CD4-positive, alpha-beta T cell treated with Interleukin-10 for 1 hour (primary cell): ENCODE measurements around the gene SLC7A6.
"Not testable (repeated sequence)": the region's sequence is repeated elsewhere in the genome, so short reads cannot be mapped to it uniquely, and the experiment has no call there.

Source experiments
- DNase-seq: peaks from one replicate; pipeline ENCODE4 v3.0.0-alpha.2; 2020

SLC7A6 gene

DNA sequence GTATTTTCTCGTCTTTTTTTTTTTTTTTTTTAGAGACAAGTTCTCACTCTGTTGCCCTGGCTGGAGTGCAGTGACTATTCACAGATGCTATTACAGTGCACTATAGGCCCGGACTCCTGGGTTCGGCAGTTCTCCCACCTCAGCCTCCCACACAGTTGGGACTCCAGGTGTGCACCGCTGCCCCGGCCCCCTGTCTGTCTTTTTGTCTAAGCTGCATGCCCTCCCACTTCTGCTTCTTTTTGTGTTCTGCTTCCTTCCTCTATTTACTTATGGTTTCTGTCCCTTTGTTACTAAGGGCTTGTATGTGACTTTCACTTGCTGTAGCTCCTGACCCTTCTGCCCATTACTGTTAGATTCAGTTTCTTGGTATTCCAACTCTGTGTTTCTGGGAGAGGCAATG lies 20.5 kb downstream of the SLC7A6 start:
- no peak for DNase-seq

DNA sequence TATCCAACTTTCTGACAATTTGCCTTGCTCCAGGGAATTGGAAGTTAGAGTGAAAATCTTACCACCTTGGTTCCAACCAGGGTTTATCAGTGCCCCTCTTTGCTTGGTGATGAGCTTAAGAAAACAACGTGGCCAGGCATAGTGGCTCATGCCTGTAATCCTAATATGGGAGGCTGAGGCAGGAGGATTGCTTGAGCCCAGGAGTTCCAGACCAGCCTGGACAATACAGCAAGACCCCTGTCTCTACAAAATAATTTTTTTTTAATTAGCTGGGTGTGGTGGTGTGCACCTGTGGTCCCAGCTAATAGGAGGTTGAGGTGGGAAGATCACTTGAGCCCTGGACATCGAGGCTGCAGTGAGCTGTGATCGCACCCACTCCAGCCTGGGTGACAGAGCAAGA lies 21.4 kb downstream of the SLC7A6 start:
- DNase-seq: no peak

DNA sequence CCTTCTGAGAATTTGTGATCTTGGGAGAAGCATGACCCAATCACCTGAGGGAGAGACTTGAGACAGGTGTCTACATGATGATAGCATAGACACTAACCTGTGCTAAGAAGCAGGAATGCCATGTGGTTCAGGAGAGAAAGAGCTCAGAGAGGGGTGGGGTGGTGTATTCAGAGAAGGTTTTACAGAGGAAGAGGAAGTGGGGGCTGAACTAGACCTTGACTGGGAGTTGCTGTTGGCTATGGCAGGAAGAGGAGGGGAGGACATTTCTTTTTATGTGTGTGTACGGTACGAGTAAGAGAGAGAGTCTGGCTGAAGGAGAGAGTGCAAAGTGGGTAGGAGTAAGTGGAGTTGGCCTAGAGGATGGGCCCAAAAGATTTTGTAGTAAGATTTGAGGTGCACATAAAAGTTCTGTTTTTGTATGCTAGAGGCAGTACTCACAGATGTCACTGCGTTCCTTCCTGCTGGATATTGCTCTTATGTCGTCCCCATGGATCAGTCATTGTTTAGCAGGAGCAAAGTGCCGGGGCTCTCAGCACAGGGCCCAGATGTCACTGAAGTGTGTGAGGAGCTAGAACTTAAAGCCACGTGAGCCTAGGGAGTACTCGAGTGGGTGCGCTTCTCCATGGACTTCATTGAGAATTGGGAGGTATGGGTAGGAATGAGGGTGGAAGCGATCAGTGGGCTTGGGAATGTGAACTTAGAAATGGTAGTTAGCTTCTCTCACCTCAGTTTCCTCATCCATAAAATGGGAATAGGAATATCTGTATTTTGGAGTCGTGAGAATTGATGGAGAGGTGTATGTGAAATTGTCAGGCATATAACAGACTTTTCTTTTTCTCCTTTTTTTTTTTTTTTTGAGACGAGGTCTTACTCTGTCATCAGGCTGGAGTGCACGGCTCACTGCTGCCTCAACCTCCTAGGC lies 22.1 kb downstream of the SLC7A6 start:
- DNase-seq: peak; percentile 62

DNA sequence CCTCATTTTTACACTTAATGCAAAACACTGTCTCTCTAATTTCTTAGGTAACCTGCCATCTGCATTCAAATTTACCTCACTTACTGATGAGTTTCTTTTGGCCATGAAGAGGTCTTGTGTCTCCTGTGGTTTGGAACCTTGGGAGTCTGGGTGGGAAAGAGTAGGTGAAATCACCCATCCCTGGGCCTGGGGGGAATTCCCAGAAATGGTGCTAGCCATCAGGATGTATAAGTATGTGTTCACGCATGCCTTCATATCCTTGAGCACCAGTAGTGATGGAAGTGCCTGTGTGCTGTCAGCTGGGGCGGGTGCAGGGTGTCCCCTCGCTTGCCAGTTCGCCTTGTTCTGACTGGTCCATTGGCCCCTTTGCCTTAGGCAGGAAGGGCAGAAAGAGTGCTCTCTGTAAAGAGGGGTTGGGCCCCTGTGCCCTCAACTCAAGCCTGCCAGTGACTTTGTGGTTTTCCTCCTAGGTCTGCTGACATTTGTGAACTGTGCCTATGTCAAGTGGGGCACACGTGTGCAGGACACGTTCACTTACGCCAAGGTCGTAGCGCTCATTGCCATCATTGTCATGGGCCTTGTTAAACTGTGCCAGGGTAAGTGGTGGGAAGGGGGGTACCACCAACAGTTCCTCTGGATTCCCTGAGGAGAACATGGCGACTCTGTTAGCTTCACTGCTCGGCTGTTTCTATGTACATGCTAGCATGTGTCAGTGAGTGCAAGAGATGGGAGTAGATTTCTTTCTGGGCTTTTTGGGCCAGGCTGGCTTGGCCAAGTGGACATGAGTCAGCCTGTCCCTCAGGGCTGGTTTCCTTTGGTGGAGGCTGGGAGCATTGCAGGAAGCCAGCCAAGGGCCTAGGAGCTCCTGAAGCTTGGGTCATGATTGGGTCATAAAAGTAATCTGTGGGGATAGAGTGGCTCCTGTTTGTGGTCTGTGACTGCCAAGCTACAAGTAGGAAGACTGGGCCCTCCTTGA lies 23.2 kb downstream of the SLC7A6 start:
- peak; percentile 64 for DNase-seq

DNA sequence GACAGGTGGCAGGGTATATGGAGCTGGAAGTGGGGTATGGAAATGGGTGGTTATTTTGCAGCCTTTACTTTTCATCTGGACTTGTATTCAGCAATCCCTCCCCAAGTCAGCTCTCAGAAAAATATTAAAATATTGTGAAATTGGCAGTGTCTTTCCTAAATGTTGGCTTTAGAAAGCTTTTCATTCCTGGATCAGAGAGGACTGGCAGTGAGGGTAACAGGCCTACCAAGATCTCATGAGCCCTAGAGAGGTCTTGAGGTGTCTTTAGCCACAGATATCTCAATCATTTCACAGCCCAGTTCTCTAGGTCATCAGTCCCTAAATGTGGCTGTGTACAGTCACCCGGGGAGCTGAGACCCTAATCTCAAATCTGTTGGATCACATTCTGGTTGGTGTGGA lies 23.9 kb downstream of the SLC7A6 start:
- DNase-seq: no peak

DNA sequence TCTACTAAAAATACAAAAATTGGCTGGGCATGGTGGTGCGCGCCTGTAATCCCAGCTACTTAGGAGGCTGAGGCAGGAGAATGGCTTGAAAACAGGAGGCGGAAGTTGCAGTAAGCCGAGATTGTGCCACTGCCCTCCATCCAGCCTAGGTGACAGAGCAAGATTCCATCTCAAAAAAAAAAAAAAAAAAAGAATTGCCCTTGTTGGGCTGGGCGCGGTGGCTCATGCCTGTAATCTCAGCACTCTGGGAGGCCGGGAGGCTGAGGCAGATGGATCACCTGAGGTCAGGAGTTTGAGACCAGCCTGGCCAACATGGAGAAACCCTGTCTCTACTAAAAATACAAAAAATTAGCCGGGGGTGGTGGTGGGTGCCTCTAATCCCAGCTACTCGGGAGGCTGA lies 24.5 kb downstream of the SLC7A6 start:
- not testable (repeated sequence) for DNase-seq

DNA sequence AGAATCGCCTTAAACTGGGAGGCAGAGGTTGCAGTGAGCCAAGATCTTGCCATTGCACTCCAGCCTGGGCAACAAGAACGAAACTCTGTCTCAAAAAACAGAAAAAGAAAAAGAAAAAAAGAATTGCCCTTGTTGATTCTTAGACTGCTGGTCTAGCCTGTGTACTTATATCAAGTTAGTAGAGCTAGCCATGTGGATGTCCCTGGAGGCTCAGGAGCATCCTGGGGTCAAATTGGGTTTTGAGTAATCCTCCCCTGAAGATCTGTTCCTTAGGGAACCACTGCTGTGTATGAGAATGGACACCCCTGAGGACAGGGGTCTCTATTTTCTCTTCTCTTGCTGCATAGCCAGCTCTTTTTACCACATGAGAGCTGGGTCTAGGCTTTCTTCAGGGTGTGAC lies 24.9 kb downstream of the SLC7A6 start:
- no peak for DNase-seq

DNA sequence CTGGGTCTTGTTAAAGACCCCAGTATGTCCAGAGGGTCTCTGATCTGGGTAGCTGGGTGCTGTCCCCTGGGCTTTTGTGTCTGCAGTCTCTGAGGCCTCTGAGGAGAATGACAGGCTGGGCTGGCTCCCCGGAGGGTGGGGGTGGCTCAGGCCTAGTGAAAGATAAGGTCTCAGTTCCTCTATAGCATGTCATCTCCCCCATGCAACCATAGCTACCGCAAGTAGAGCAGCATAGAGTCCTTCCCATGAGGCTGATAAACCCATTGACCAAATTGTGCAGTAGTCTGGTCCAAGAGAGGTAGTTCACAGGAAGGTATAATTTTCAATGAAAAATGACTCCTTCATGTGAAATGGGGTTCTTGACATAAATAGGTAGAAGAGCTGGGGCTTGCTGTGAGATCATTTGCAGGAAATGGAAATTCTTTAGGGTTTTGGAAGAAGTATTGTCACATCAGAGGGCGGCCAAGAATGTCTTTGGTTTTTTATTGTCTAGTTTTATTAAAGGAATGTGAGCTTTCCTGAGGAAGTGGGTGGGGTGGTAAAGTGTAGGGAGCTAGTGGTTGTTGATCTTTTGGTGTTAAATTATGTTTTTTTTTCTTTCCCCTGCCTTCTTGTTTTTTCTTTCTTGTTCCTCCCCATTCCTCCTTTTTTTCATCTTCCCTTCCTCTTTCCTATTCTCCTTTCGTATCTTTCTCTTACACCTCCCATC lies 25.4 kb downstream of the SLC7A6 start:
- peak; percentile 52 for DNase-seq

DNA sequence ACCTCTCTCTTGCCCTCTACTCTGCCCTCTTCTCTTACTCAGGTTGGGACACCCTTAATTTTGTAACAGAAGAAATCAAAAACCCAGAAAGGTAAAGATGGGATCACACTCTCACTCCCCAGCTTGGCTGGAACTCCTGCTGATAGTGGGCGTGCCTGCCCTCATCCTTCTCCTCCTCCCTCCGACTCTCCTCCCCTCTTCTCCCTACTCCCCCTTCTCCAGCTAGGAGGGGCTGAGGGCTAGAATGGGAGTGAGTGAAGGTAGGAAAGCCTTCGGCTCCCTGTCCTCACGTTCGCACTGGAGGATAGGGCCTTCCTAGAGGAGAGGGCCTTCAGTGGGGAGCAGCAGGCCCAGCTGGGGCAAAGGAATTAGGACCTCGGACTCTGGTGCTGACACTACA lies 26.1 kb downstream of the SLC7A6 start:
- DNase-seq: no peak

DNA sequence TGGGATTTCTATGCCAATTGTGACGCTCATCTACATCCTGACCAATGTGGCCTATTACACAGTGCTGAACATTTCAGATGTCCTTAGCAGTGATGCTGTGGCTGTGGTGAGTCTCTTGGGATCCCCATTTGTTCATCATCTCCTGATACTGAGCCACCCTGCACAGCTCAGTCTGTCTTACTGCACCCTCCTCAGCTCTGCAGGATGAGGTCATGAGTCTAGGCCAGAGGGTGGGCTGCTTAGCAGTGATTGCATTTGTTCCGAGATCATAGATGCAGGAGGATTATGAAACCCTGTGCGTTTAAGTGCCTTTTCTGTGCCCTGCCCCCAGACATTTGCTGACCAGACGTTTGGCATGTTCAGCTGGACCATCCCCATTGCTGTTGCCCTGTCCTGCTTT lies 26.9 kb downstream of the SLC7A6 start:
- DNase-seq: no peak

DNA sequence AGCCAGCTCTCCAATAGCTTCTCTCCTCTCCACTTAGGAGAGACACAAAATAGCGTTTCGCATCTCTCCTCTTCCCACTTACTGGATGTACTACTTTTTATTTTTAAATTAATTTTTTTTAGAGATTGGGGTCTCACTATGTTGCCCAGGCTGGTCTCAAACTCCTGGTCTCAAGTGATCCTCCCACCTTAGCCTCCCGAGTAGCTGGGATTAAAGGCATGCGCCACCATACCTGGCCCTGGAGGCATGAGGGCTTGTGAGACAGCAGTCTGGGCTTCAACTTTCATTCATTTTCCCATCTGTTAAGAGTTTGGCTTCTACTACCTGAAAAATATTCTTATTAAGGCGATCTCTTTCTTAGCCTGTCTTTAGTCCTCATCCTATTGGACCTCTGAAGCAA lies 28.1 kb downstream of the SLC7A6 start:
- no peak for DNase-seq

DNA sequence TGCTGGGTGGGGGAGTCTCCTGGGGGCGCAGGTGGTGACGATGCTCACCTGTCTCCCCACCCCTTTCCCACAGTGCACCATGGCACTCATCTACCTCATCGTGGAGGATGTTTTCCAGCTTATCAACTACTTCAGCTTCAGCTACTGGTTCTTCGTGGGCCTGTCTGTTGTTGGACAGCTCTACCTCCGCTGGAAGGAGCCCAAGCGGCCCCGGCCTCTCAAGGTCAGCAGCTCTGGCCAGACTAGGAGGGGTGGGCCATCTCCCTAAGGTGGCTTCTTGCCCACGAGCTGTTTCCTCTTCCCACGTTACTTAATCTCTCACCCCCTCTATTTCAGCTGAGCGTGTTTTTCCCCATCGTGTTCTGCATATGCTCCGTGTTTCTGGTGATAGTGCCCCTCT lies 32.0 kb downstream of the SLC7A6 start:
- no peak for DNase-seq

DNA sequence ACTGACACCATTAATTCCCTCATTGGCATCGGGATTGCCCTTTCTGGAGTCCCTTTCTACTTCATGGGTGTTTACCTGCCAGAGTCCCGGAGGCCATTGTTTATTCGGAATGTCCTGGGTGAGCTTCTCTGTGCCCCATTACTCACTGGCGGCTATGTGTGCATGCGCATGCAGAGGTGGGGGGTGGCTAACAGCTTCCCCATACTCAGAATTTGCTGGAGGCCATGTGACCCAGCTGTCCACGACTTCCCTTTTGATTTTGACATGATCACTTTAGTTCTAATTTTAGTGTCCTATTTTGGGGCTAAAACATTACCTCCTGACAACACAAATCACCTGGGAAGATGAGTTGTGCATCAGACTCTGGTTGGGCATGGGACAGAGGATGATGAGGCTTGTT lies 32.4 kb downstream of the SLC7A6 start:
- DNase-seq: no peak

DNA sequence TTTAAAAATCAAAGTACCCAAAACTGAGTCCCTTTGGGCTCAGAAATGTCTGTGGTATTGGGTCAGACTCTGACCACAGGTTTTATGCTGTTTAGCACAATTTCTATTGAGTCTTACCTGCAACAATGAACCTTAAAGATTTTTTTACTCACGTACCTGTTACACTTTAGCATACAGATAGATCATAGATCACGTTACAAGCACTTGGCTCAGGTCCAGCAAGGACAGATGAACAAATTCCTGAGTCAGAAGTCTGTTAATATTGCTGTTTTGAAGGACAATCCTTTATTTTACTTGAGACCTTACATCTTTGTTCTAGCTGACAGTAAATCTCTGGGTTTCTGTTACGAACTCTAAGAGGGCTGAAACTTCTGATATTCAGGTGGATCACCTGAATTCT lies 33.6 kb downstream of the SLC7A6 start:
- no peak for DNase-seq

DNA sequence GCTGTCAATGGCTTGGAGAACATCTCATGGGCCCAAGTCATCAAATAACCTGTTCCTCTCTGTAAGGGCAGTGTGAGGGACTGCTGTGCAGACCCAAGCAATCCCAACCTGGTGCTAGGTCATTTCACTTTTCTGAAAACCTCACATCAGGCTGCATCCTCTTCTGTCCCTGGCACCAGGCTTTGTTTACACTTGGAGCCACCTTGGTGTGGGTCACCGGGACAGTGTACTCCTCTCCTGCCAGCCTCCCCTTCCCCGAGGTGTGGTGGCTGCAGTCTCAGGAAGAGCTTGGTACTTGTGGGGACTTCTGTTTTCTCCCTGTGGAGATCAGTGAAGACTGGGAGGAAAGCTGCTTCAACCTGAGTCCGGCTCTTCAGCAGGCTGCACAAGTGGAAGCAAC lies 34.0 kb downstream of the SLC7A6 start:
- no peak for DNase-seq

DNA sequence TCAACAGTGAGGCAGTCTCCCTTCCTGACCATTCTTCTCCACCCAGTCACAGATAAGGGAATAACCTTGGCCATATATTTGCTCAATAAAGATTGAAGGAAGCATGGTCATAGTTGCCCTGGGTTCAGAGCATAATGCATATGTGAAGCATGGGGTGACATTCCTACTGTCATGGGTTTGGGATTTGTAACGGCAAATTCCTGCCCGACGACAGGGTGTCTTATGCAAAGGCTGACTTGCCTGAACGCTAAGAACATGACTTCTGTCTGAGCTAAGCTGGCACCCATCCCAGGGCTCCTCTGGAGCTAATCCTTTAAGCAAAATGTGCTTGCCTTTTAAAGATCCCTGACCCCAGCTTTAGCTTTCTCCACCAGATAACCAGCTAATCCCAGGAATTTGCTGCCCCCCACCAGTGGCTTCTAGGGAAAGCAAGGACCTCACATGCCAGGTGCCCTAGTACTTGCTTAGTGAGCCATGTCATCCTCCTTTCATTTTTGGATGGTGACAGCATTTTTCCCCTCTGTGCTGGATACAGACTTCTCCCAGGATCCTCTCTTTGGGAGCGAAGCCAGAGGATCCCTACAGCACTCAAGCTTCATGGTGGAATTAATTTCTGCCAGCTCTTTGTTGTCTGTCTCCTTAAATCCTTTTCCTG lies 34.7 kb downstream of the SLC7A6 start:
- DNase-seq: no peak

DNA sequence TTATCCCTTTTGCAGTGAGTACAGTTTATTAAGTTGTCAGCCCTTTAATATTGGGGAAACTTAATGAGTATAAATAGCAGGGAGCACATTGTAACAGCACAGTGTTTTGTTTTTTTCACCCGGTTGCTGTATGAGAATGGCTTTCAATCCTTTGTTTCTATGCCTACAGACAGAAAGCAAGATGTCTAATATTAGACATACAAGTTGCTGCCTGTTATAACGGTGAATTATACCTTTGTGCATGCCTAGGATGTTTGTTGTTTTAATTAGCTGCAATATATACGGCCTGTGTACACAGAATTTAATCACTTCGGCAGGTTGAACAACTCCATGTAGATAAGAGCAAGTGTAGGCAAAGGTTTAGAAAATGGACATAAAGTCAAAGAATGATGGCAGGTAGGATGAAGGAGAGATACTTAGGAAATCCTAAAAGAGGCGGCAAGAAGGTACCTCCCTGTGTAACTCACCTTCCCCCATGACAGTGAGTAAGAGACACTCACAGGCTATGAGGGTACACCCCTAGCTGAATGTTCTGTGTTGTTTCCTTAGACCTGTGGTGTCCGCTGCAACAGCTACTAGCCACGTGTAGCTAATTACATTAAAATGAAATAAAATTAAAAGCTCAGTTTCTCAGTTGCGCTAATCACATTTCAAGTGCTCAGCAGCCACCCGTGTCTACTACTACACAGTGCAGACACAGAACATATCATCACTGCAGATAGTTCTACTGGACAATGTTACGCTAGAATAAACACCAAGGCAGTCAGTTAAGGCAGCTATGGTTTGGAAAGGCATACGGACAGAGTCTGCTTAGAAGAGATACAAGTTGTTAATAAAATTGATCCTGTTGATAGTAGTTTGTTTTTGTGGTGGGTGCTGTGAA lies 35.5 kb downstream of the SLC7A6 start:
- DNase-seq: no peak

DNA sequence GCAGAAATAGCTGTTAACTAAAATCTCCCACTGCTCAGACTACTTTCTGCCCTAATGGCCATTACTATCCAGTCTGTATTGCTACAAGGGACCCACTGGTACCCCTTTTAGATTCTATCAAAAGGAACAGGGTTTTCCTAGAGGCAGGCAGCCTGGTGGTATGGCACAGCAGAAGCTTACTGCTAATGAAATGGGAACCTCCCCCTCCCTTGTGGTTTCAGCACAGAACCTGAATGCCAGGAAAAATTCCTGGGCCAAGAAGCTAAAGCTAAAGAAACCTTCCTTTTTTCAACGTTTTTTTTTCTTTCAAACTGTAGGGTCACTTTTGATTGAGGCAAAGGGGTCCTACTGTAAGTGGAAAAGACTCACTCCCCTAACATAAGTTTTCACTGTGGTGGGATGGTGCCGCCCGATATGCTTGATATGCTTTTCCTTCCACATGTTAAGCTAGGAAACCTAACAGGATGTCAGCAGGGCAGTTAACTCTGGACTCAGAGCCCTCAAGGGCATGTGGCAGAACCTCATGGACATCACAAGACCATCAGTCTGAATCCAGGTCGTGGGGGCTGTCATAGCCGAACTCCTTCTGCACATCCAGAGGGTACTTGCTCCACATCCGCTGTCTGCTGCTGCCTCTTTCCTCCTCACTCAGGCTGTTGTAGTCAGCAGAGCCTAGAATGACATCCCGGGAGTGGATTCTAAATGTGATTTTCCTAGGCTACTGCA lies 36.6 kb downstream of the SLC7A6 start:
- DNase-seq: no peak

DNA sequence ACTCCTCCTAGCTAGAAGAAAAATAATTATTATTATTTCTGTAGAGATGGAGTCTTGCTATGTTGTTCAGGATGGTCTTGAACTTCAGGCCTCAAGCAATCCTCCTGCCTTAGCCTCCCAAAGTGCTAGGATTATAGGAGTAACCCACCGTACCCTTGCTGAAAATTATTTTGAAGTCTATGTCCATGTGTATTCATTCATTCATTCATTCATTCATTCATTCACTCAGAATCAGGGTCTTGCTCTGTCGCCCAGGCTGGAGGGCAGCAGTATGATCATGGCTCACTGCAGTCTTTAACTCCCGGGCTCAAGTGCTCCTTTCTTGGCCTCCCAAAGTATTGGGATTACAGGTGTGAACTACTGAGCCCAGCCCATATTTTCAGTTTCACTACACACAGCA lies 42.3 kb downstream of the SLC7A6 start:
- DNase-seq: no peak

DNA sequence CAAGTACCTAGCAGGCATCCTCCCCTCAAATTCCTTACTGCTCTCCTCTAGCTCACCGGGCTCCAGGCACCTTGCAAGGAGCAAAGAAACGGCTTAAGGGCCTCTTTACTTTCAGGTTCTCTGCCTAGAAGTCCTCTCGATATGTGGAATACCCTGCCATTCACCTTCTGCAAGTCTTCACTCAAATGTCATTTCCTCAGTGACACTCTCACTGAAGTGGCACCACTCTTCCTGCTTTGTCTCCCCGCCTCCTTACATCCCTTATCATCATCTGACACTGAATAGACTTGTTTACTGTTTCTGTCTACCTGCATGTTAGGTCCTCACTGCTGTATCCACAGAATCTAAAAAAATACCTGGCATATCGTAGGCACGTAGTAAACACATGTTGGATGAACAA lies 45.5 kb downstream of the SLC7A6 start:
- peak; percentile 24 for DNase-seq

DNA sequence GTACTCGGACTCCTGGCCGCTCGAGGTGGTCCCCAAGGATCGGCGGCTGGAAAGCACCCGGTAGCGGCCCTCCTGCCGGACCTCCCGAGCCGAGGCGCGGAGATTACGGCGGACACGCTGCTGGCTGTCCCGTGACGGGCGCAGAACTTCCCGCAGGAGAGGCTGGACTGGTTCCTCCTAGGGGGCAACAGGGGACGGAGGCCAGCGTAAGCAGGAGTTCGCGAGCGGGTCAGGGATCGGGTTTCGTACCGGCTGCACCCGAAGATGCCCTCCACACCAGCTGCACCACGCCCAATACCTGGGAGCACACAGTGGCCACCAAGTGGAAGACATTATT lies 46.1 kb downstream of the SLC7A6 start:
- no peak for DNase-seq
